Measurements from ENCODE around the gene HIBADH.
"Not testable (repeated sequence)": the region's sequence is repeated elsewhere in the genome, so short reads cannot be mapped to it uniquely, and the experiment has no call there.

Gene HIBADH

DNA sequence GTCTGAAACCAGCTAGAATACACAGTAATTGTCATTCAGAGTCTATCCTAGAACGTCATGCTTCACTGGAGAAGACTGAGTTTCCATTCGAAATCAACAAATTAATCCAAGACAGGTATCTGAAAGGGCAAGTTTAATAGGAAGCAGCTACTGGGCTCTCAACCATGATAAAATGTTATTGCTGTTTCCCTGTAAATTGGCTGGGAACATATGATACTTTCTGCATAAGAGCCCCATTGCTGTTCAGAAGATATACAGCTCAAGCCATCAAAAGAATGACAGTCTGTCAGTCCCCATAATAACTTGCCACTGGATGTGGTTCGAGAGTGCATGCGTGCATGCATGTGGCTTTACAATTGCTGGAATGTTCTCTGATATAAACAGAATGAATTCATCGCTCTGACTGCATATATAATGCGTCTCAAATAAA is 129.0 kb downstream of the HIBADH start:
- no peak for DNase-seq

DNA sequence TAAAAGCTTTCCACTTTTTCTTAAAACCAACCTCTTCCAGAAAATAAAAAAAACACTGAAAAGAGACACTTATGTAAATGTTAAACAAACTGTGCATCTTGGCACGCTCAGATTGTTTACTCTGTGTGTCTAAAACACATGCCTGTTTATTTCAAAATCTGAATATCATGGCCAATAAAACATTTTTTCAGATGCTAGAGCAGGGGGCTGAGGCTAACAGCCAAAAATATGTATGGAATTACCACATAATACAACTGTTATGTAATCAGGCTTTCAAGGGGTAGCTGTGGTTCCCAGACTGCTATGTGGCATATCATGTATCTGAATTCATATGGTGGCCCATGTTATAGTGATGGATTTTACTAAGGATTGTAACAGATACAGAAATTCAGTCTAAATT is 130.4 kb downstream of the HIBADH start:
- no peak for DNase-seq

GRCh38 chr7:27527348-27527714 is 135.4 kb downstream of the HIBADH start:
- no peak for DNase-seq

DNA sequence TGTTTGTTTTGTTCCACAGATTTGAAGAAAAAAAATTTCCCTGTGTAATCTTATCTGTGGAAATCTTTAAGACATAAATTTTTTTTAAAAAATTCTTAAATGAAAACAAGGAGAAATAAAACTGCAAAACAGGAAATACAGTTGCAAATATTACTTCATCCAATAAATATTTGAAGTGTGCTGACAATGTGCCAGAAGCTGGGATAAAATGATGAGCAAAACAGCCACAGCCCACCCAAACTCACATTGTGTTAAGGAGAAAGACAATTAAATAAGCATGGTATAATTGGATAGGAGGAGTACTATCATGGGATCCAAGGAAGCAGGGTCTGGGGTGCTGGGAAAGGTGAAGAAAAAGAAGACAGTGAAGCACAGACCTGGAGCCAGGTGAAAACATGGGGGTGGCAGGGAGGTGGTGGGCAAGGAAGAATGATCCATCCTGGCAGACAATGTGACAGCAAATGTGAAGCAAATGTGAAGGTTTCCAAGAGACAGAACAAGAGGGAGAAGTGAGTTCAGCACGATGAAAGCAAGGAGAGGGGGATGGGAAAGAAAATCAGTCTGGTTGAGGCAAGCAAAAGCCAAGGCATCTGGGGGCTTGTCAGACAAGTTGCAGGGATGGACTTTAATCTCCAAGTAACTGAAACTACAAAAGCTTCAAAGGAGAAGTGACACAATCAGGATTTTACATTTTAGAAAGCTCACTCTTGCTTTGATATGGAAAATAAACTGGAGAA is 135.9 kb downstream of the HIBADH start:
- no peak for DNase-seq

- DNase-seq: no peak
These were observed 136.6 kb downstream of the HIBADH start for GRCh38 chr7:27526131-27526530.

- DNase-seq: no peak
These were observed 139.4 kb downstream of the HIBADH start for GRCh38 chr7:27523321-27523720.

DNA sequence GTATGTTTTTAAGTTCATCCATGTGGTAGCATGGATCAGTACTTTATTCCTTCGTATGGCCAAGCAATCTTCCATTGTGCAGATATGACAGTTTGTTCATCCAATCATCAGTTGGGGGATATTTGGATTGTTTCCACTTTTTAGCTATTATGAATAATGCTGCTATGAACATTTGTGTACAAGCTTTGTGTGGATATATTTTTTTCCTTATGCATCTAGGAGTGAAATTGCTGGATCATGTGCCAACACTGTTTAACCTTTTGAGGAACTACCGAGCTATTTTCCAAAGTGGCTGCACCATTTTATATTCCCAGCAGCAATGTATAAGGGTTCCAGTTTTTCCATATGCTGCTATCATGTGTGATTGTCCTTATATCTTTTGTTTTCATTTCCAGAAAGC is 140.1 kb downstream of the HIBADH start:
- no peak for DNase-seq

DNA sequence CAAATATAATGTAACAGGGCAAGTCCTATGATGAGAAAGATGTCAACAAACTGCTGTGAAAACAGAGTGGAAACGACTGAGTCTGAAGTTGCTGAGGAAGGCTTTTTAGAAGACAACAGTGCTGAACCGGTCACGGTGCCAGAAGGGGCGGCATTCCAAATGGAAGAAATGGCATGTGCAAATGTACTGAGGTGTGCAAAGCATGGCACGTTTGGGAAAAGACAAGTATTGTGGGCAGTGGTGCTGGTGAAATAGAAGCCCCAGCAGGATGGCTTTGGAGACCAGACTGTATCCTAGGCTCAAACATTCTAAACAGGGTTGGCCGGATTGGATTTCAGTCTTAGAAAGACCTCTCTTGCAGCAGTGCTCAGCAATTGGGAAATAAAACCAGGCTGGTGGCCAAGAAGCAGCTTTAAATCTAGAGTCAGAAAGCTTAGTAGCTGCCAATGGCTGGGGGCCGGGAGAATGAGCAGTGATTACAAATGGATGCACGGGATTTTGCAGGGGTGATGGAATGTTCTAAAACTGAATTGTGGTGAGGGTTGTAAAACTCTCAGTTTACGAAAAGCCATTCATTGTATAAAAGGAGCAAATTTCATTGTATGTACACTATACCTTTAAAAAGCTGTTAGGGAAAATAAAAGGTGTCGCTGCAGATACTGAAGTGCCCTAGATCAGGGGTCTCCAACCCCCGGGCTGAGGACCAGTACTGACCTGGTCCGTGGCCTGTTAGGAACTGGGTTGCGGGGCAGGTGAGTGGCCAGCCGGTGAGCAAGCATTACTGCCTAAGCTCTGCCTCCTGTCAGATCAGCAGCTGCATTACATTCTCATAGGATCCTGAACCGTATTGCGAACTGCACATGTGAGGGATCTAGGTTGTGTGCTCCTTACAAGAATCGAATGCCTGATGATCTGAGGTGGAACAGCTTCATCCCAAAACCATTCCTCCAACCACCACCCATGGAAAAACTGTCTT is 141.6 kb downstream of the HIBADH start:
- no peak for DNase-seq

GRCh38 chr7:27519793-27520469 is 142.8 kb downstream of the HIBADH start:
- no peak for DNase-seq

DNA sequence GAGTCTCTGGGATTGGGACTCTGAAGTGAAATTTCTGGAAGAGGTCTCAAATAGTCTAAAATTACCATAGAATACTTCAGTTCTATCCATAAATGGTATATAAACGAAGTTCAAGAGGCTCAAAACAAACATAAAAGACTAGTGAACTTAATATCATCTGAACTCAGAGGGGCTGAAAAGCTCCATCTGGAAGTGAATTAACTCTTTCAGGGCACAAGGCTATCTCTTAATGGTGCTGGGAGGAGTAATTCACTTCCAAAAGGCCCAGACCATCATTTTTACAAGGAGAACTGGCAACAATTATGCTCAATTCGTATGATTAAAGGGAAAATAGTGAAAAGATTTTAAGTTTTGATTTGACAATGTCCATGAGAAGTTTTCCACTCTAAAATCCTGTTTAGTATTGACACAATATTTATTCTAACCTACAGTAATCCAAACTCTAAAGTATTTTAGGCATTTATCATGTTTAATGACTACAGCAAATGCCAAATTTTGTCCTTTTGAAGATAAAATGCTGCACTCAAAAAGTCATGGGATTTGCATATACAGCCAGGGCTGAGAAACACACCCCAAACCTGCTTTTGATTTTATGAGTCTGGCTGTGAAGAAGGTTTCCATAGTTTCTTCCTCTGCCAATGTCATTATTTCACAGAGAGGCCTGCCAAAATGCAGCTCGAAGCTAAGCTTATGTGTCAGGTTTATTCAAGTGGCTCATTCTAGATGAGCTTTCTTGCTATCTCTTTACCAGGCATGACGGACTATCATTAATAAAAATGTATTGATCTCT is 143.9 kb downstream of the HIBADH start:
- no peak for DNase-seq

DNA sequence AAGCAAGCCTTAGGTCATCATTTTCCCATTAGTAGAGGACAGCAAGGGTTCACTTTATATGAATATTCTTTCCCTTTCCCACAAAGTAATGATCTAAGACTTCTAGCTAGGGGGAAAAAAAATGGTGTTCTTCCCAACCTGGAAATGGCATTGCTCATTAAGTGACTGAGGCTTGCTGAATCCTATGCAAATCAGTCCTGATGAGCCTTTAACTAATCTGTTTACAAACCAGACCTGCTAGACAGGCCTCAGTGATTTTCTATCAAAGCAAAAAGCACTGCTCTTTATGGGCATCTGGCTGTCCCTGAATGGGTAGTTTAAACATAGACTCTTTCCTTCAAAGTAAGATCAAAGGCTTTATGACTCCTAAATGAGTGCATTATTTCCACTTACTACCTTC is 146.3 kb downstream of the HIBADH start:
- no peak for DNase-seq

- DNase-seq: no peak
These were observed 146.8 kb downstream of the HIBADH start for GRCh38 chr7:27515933-27516332.

DNA sequence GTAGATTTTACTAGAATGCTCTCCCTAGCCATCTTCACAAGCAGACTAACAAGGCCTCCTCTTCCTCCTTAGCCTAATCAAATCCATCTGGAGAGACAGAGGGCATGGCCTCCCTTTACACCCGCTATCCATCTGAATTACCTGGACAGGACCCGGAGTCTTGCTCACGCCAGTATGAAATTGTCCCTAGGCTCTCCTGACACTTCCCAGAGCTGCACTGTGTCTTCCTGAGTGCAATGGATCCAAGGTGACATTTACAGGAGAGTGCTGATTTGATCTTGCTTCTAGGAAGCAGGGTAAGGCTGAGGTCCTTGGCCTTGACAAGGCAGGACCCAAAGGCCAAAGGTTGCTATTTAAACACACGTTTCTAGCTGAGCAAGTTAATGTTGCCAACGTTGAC is 147.8 kb downstream of the HIBADH start:
- DNase-seq: no peak

- no peak for DNase-seq
These were observed 148.8 kb downstream of the HIBADH start for GRCh38 chr7:27513885-27514284.

- not testable (repeated sequence) for DNase-seq
These were observed 151.3 kb downstream of the HIBADH start for GRCh38 chr7:27511370-27511769.

GRCh38 chr7:27510541-27510940 is 152.1 kb downstream of the HIBADH start:
- DNase-seq: no peak

- not testable (repeated sequence) for DNase-seq
These were observed 160.8 kb downstream of the HIBADH start for GRCh38 chr7:27501879-27502278.

- DNase-seq: no peak
These were observed 161.7 kb downstream of the HIBADH start for GRCh38 chr7:27501001-27501400.

DNA sequence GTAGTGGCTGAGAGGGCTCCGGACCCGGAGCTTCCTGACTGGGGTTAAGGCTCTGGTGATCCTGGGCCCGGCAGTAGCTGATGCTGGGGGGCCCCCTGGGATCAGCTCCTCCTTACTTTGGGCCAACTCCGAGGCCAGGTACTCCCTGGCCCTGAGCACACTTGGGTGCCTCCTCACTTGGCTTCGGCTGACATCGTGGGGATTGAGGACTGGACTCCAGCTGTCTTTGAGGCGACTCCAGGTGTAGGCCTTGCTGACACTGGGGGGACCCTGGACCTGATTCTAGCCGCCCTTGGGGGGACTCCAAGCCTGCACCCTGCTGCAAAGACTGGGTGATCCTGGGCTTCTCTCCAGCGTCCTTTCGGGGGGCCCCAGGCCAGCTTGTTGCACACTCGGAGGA is 170.5 kb downstream of the HIBADH start:
- no peak for DNase-seq

- no peak for DNase-seq
These were observed 171.1 kb downstream of the HIBADH start for GRCh38 chr7:27491534-27491933.

- DNase-seq: no peak
These were observed 175.2 kb downstream of the HIBADH start for GRCh38 chr7:27487509-27487908.

GRCh38 chr7:27484451-27484850 is 178.2 kb downstream of the HIBADH start:
- no peak for DNase-seq

- no peak for DNase-seq
These were observed 180.5 kb downstream of the HIBADH start for GRCh38 chr7:27482219-27482618.
